B cell (primary cell): Measurements from ENCODE around the gene PTPN22. TPM values are rescaled to one million over a fixed set of nuclear protein-coding genes. Genes with fewer than 3 reads are reported as not detected.

Experiments
- ATAC-seq: fragments of 200-7000 bp; cut with Tn5 transposase; one replicate; pipeline ENCODE4 v1.10.0; 2021; ENCODE audit warnings: low read depth, mild to moderate bottlenecking, moderate number of reproducible peaks, moderate library complexity
- CTCF ChIA-PET: fragments of 350-600 bp; sonication (Branson Sonifier 250); formaldehyde crosslinking; loops from one replicate; lab custom pipeline; 2021; ENCODE audit warnings: antibody characterized with exemption, inconsistent platforms; lab: Charles Lee
- POLR2A ChIA-PET: fragments of 350-600 bp; sonication (Branson Sonifier 250); formaldehyde crosslinking; loops from one replicate; lab custom pipeline; 2021; ENCODE audit warnings: antibody characterized with exemption; lab: Charles Lee
- DNase-seq: peaks from one replicate; pipeline ENCODE4 v3.0.0; 2013
- H2AFZ ChIP-seq: 2 replicates; pipeline ENCODE4 v1.6.1; 2012; ENCODE audit warnings: mild to moderate bottlenecking, low read depth, low read length; ENCODE audit not compliant: insufficient read depth, poor library complexity, severe bottlenecking
- H3K27ac ChIP-seq, 2 donors: 1 replicate in 1 of 2; 2 replicates in 1 of 2; pipeline ENCODE4 v1.5.1; 2012 to 2013; ENCODE audit warnings: low read length in 2 of 2, mild to moderate bottlenecking in 2 of 2, moderate library complexity in 1 of 2
- H3K27me3 ChIP-seq, 4 experiments: fragments of 200-600 bp in 1 of 4; sonication (generic) in 1 of 4; replicated peaks in 1 of 4; 1 replicate in 2 of 4; 2 replicates in 2 of 4; pipeline versions ENCODE4 v1.6.1 to v1.7.0; 2013 to 2016; ENCODE audit warnings: low read length in 3 of 4, mild to moderate bottlenecking in 2 of 4, mixed read lengths in 1 of 4, moderate library complexity in 1 of 4; ENCODE audit not compliant: insufficient read depth in 4 of 4, control insufficient read depth in 3 of 4; ENCODE audit errors: control extremely low read depth in 1 of 4
- H3K36me3 ChIP-seq, 2 experiments: replicated peaks in 1 of 2; 1 replicate in 1 of 2; 2 replicates in 1 of 2; pipeline versions ENCODE4 v1.6.1 to v1.7.1; 2013; ENCODE audit warnings: low read length in 1 of 2; ENCODE audit not compliant: insufficient read depth in 2 of 2, control insufficient read depth in 1 of 2; ENCODE audit errors: control extremely low read depth in 1 of 2, extremely low read depth in 1 of 2
- H3K4me1 ChIP-seq, 2 donors: fragments of 200-600 bp in 1 of 2; sonication (generic) in 1 of 2; 1 replicate in 1 of 2; 2 replicates in 1 of 2; pipeline versions ENCODE4 v1.5.1 to v1.6.1; 2013 to 2017; ENCODE audit warnings: low read length in 2 of 2; ENCODE audit not compliant: control insufficient read depth in 2 of 2, insufficient read depth in 2 of 2
- H3K4me2 ChIP-seq: replicated peaks from 2 replicates; pipeline ENCODE3; 2012; ENCODE audit warnings: mild to moderate bottlenecking, low read depth, low read length; ENCODE audit not compliant: poor library complexity, severe bottlenecking
- H3K4me3 ChIP-seq, 5 experiments: fragments of 200-600 bp in 1 of 5; sonication (generic) in 1 of 5; 1 replicate in 3 of 5; 2 replicates in 2 of 5; pipeline versions ENCODE4 v1.5.1 to v1.7.0; 2011 to 2016; ENCODE audit warnings: low read length in 4 of 5, mild to moderate bottlenecking in 4 of 5, low read depth in 2 of 5, control low read depth in 1 of 5, moderate library complexity in 1 of 5; ENCODE audit not compliant: insufficient read depth in 1 of 5; ENCODE audit errors: control extremely low read depth in 1 of 5, extremely low read depth in 1 of 5
- H3K79me2 ChIP-seq: fragments of 200-600 bp; sonication (generic); one replicate; pipeline ENCODE4 v1.6.0; 2016; ENCODE audit warnings: low read length; ENCODE audit not compliant: control insufficient read depth, insufficient read depth
- H3K9ac ChIP-seq: fragments of 200-600 bp; sonication (generic); 2 replicates; pipeline ENCODE4 v1.6.1; 2017; ENCODE audit warnings: mild to moderate bottlenecking, low read length, moderate library complexity
- H3K9me3 ChIP-seq, 3 donors: one replicate each; pipeline versions ENCODE4 v1.6.1 to v1.7.1; 2013; ENCODE audit warnings: low read length in 2 of 3; ENCODE audit not compliant: control insufficient read depth in 2 of 3, insufficient read depth in 1 of 3; ENCODE audit errors: control extremely low read depth in 1 of 3
- H4K20me1 ChIP-seq: 2 replicates; pipeline ENCODE4 v1.6.0; 2012; ENCODE audit warnings: mild to moderate bottlenecking, low read length; ENCODE audit not compliant: insufficient read depth, control insufficient read depth, poor library complexity, severe bottlenecking
- H3K27ac Mint-ChIP-seq: one replicate; pipeline ENCODE4 v1.8.0; 2021; ENCODE audit warnings: mixed read lengths
- H3K27me3 Mint-ChIP-seq: one replicate; pipeline ENCODE4 v1.8.0; 2021; ENCODE audit warnings: mixed read lengths
- H3K4me1 Mint-ChIP-seq: one replicate; pipeline ENCODE4 v1.8.0; 2021; ENCODE audit warnings: mixed read lengths
- H3K4me3 Mint-ChIP-seq: one replicate; pipeline ENCODE4 v1.8.0; 2021; ENCODE audit warnings: mixed read lengths
- H3K9me3 Mint-ChIP-seq: one replicate; pipeline ENCODE4 v1.8.0; 2022; ENCODE audit warnings: mixed read lengths; ENCODE audit not compliant: insufficient read depth
- CTCF ChIP-seq: fragments of 200-600 bp; IDR thresholded peaks from one replicate; pipeline ENCODE4 v1.8.0; 2022; ENCODE audit warnings: antibody characterized with exemption, mild to moderate bottlenecking
- EZH2 ChIP-seq: IDR thresholded peaks from 2 replicates; pipeline ENCODE4 v1.6.1; 2012; ENCODE audit warnings: borderline replicate concordance, low read depth, mild to moderate bottlenecking, moderate library complexity, low read length; ENCODE audit not compliant: insufficient read depth, poor library complexity, severe bottlenecking
- WGBS: methylation state at CpG from one replicate; pipeline ENCODE4 v1.1.5; 2013; ENCODE audit warnings: missing lambda C conversion rate; ENCODE audit not compliant: insufficient coverage; 5-methylcytosine and 5-hydroxymethylcytosine counted together
- intact Hi-C: fragments of 100-400 bp; cut with micrococcal nuclease; formaldehyde crosslinking; loops from one replicate; pipeline ENCODE4 v1.10.0; 2022
- polyA plus RNA-seq: library from polyadenylated mRNA; depleted of rRNA; stranded (reverse); fragments of >200 nt; gene quantifications from 2 replicates; pipeline ENCODE4 v1.2.3, GENCODE V29; 2012
- total RNA-seq, 2 donors: library from RNA; stranded (reverse); fragments of 120-200 nt in 1 of 2; gene quantifications; 1 replicate in 1 of 2; 2 replicates in 1 of 2; pipeline versions ENCODE4 v1.2.3 to v1.2.4, GENCODE V29; 2013 to 2022

PTPN22 gene
- total and polyA plus RNA-seq, 2 donors (not counting 1 experiment from before 2014, with no cell fraction given): 14.3 to 37.4 TPM

DNA sequence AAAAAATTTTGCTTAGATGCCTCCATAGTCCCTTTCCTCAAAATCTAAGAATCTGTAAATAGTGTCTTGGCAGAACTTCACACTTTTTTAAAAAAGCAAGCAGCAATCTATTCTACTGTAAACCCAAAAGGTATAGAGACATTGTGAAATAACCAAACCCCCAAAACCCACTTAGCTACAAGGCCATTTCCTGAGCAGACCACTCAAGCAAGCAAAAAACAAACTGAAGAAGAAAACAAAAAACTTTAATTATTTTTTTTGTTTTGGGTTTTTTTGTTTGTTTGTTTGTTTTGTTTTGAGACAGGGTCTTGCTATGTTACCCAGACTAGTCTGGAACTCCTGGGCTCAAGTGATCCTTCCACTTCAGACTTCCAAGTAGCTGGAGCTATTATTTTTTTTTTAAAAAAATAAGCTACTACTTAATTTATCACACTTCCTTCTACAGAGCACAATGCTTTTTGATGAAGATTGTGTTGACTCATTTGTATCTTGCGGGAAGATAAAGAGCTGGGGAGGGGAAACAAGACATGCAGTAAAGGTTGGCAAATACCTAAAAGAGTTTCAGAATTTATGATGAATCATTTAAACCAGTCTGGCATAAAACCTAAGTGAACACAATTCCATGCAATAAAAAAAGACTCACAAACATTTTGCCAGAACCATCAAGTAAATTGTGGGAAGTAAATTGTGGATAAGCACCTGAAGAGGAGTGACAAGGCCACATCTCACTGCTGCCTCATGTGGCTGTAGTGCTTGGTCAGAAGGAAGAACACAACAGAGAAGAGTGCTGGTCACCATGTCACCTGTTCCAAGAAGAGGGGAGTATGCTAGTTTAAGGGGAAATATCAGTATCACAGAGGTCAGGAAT, 2.7 kb upstream of the PTPN22 start:
- POLR2A ChIA-PET: no interaction called here

More for the DNA sequence above, 2.7 kb upstream of the PTPN22 start:
- no peak overlapping the region for H3K4me2 ChIP-seq
- DNase-seq: peak; percentile 23
- ATAC-seq: no peak
- intact Hi-C loops: no loop called here
- no peaks in the 10 kb centered on the region for H4K20me1 ChIP-seq
- Mint-ChIP-seq H3K9me3 (no peaks in the 10 kb centered on the region), H3K27ac (peak overlapping the region; percentile 28), H3K4me3 (no peak overlapping the region), H3K27me3 (no peaks in the 10 kb centered on the region), H3K4me1 (peaks cover 45% of the 10 kb centered on the region)
- H3K4me3 ChIP-seq: no peak overlapping the region
- no peak overlapping the region for H3K9ac ChIP-seq
- CTCF ChIA-PET: interaction anchor here (1.1 to 2.8 kb wide), 3 partner anchors 16 to 39 kb away, joined by 4 to 16 read pairs (median 15); partner anchors contain the start of genes AP4B1 and DCLRE1B
- no peaks in the 10 kb centered on the region for H3K27me3 ChIP-seq
- no peak overlapping the region for H2AFZ ChIP-seq
- peak overlapping the region in 1 of 2 donors; percentile 20 for H3K27ac ChIP-seq
- TF ChIP-seq EZH2 (no peak), CTCF (no peak)
- H3K79me2 ChIP-seq: peaks cover 21% of the 10 kb centered on the region
- H3K9me3 ChIP-seq: no peaks in the 10 kb centered on the region
- H3K4me1 ChIP-seq: peaks cover 34 to 38% of the 10 kb centered on the region in 2 donors
- H3K36me3 ChIP-seq: no peaks in the 10 kb centered on the region
- no CpG with 5 or more reads among the region's 1 CpG for WGBS
